Hematopoietic multipotent progenitor cell treated with erythropoietin and hydrocortisone succinate and interleukin-3 and kit ligand, for 15 days (in vitro differentiated cells): ENCODE measurements around the gene CTPS1.

Experiments
- DNase-seq: peaks from one replicate; pipeline ENCODE4 v3.0.0-alpha.2; 2015; ENCODE audit warnings: low spot score

Gene CTPS1

DNA sequence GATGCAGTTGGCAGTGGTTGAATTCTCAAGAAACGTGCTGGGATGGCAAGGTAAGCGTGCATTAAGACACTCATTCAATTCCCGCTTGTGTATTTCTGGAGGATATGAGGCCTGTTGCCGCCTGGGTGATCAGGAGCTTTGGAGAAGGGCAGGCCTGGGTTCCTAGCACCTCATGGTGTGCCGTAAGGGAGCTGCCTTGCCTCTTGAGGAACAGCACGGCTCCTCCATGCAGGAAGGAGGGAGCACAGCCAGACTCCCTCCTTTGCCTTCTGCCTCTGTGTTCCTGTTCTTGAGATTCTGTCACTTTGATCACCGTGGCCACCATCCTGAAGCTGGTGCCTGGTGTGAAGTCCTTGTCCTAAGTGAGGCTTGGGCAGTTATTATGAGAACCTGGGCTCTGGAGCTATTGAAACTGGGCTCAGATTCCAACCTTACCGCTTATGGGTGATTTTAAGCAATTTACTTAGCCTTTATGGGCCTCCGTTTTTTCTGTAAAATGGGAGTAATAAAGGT lies 23.7 kb downstream of the CTPS1 start:
- DNase-seq, result no peak

- DNase-seq, result peak; percentile 97
These were observed 24.2 kb downstream of the CTPS1 start for GRCh38 chr1:41003640-41004220.

DNA sequence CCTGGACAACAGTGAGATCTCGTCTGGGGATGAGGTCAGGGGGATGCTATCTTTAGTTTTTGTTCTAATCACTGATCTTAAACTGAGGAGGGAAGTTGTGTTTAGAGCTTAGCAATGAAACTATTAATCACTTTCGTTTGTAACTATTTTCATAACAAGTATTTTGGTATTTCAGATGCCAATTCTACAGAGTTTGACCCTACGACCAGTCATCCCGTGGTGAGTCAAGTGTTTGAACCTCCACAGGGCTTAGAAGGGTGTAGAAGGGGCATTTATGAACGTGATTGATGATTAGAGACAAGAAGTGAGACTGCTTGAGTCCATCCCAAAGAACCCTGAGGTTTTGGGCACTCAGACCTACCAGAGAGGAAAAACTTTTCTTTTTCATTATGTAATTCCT lies 26.4 kb downstream of the CTPS1 start:
- no peak for DNase-seq

- no peak for DNase-seq
These were observed 27.7 kb downstream of the CTPS1 start for GRCh38 chr1:41006942-41007865.

DNA sequence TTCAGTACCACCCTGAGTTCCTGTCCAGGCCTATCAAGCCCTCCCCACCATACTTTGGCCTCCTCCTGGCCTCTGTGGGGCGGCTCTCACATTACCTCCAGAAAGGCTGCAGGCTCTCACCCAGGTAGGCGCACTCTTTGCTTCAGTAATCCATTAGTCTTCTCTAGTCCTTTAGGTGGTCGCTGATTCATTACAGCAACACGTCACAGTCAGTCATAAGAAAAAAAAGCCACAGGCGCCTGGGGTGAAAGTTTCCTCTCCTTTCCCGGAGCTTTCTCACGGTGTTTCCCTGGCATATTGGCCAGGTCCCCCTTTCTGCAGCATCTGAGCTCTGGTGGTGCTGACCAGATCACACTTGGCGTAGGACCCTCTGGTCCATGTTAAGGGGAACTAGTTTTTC lies 30.0 kb downstream of the CTPS1 start:
- DNase-seq, result no peak

DNA sequence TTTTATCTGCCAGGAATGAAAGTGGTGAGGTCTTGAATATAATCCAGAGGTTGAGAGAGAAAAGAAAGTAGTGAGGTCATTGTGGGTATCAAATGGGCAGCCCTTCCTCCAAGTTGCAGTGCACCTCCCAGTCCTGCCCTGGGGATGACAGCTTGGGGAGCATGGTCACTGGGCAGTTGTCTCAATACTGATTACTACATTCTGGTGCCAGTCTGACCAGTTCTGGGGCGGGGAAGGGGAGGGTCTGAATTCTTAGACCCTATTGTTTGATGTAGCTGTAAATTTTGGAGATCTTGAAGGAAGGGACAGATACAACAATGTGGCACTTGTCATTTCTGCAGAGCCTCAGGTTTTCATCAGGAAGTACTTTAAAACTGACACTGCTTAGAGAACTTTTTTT lies 30.8 kb downstream of the CTPS1 start:
- DNase-seq, result no peak

GRCh38 chr1:41013024-41013423 lies 33.5 kb downstream of the CTPS1 start:
- no peak for DNase-seq

- DNase-seq, result no peak
These were observed 34.3 kb downstream of the CTPS1 start for GRCh38 chr1:41013796-41014195.

DNA sequence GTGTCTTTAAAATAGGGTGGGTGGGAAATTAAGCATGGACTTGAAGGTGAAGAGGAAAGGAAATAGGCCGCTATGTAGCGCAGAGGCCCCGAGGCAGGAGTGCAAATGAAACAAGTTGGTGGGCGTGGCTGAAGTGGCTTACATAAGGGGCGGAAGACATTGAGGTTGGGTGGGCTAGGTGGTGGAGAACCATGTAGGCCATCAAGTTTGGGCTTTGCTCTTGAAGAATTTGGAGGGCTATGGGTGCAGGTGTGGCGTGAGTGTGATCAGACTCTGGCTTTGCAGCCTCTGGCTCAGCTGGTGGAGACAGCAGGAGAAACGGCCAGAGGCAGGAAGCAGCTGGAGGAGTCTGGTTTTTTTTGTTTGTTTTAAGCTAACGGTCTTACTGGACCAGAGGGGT lies 35.4 kb downstream of the CTPS1 start:
- DNase-seq, result no peak

GRCh38 chr1:41015281-41015896 lies 35.9 kb downstream of the CTPS1 start:
- DNase-seq, result no peak

- DNase-seq, result no peak
These were observed 36.5 kb downstream of the CTPS1 start for GRCh38 chr1:41015897-41016470.

DNA sequence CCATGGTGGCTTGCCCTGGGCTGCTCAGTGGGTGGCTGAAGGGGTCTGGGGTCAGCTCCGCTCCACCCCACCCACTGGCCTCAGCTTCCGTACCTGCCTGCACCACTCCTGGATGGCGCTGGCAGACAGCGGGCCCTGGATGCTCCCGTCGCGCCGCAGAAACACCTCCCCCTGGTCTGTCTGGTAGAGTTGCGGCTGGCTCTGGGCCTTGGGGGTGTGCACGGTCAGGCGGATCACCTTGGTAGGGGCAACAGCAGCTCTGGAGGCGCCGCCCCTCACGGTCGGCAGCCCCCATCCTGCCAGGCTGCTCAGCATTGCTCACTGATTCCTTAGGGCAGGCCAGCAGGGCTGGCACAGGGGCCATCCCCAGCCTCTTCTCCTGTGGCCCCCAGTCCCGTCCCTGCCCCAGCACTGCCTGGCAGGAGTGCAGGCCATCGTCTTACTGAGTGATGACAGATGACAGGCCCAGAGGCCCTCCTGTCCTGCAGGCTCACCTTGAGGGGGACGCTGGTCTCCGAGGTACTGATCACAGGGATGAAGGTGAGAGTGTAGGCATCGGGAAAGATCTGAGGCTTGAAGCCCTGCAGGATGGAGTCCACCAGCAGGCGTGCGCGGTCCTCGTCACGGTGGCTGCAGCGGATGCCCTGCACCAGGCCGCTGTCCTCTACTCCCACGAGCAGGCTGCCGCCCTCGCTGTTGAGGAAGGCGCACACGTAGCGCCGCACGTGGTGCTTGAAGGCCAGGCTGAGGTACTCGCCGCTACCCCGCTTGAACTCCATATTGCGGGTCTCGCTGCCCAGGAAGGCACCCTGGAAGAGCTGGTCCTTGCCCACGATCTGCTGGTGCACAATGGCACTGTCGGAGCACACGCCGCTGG lies 37.9 kb downstream of the CTPS1 start:
- DNase-seq, result no peak

- DNase-seq, result no peak
These were observed 38.5 kb downstream of the CTPS1 start for GRCh38 chr1:41018018-41018410.

GRCh38 chr1:41019353-41019745 lies 39.9 kb downstream of the CTPS1 start:
- DNase-seq, result no peak

GRCh38 chr1:41020109-41020576 lies 40.6 kb downstream of the CTPS1 start:
- DNase-seq, result no peak

- DNase-seq, result no peak
These were observed 41.2 kb downstream of the CTPS1 start for GRCh38 chr1:41020654-41021053.

GRCh38 chr1:41021526-41022308 lies 42.2 kb downstream of the CTPS1 start, which contains the start of gene SLFNL1:
Gene SLFNL1, minus strand, starts transcription at chr1:41021725. Its CDS starts 1,065 bp downstream, at chr1:41020660.
- no peak for DNase-seq

GRCh38 chr1:41022424-41022823 lies 42.9 kb downstream of the CTPS1 start:
- DNase-seq, result no peak

DNA sequence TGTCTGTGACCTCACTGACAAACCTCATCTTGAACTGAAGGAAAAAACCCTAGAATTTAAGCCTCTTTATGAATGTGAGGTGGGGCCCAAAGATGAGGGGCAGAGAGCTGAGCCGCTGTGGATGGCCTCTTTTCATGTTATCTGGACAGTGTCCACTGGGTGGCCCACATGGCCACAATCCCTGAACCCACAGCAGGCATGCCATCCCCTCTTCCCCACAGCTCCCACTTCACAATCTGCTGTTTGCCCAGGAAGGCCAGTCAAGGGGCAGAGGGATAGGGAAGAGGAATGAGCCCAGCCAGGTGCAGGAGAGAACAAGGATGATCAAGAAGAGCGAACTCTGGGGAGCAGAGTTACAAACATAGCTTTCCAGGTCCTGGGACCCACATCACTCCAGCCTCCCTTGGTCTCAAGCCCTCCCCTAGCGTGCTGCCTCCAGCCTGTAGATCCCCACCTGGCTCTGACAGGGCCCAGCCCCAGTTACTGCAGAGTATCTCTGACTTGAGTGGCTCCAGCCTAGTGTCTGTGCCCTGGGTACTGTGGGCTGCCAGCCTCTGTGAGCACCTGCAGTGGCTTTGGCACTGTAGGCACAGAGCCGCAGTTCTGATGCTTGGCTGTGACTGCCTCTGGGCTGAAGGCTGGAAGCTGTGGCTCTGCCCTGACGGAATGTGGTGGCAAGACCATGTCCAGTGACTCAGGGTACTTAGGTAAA lies 43.9 kb downstream of the CTPS1 start:
- no peak for DNase-seq

- DNase-seq, result no peak
These were observed 45.5 kb downstream of the CTPS1 start for GRCh38 chr1:41024953-41025352.
